ENCODE measurements around the gene ZNF573.

Gene ZNF573

DNA sequence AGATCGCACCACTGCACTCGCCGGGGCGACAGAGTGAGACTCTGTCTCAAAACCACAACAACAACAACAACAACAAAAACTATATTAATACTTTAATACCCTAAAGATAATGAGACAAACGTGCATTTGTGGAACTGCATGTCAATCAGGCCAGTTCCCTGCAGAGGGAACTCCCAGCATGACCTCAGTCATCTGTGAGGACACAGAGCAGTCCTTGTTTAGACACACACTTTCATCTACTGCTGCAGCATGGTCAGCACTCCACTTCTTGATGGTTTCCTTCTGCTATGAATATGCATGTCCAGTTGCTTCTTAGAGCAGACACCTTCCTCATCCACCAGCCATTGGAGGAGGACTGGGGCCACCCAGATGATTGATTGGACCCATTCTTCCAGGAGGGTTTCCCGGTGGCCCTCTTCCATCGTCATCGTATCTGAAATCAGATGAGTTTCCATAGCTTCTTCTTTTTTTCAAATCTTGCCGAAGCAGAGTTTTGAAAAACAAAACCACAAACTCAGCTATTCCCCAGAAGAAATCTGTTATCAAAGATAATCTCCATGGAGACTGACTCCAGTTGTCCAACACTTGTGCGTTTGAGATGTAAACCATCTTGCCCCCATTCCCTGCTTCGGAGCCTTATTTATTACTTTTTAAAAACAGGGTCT lies 86.3 kb downstream of the ZNF573 start:
- no peak for DNase-seq

DNA sequence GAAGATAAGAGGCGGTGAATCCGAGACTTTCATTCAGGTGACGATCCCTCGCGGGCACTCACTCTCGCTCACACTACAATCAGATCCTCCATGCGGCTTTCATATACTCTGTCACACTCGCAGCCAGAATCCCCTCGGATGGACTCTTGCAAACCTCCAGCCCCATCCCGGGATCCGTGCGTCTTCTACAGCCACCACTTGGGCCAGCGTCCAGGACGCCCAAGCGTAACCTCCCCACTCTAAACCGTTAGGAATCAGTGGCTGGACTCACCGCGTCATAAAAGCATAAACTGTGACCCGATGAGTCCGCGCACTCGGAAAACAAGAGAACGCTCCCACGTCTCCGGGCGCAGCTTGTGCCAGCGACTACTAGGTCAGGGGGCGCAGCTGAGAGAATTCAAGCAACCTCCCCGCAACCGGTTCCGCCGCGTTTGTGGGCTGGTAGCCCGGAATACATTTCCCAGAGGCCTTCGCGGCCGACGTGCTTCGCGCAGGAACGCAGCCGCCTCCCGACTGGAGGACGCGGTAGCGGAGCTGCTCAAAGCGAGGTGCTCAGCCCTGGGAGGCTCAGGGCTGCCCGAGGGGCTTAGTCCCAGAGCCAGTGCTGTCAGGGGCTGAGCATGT lies 87.4 kb downstream of the ZNF573 start:
- no peak for DNase-seq
